Muscle of arm (tissue), 12 donors: ENCODE measurements around the gene GTF2H1. TPM values are rescaled to one million over a fixed set of nuclear protein-coding genes. Genes with fewer than 3 reads are reported as not detected.

Experiments used
- DNase-seq: peaks from one replicate; pipeline ENCODE4 v3.0.0-alpha.2; 2013
- polyA plus RNA-seq, 12 donors: library from polyadenylated mRNA; unstranded; fragments of 120-200 nt; gene quantifications; one replicate each; pipeline ENCODE4 v1.2.1, GENCODE V29; 2013; ENCODE audit not compliant: insufficient read length in 12 of 12

The GTF2H1 gene
- polyA plus RNA-seq, 12 donors = 29.2 to 57.3 (median 37.3) TPM; not detected in 1

DNA sequence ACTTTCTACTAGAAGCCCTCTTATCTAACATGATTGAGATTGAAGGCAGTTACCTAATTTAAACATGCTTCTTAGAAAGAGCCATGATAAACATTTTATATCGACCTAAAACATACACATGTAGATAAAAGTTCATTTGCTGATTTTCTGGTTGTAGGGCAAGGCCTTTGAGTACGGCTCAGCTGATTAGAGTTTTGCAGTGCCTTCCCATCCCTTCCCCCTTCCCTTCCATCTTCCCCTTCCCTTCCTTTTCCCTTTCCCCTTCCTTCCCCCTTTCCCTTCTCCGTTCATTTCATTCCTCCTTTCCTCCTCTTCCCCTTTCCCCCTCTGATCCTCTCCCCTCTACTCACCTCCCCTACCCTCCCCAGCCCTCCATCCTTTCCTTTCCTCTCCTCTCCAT lies 94.1 kb downstream of the GTF2H1 start:
- no peak for DNase-seq

Other genes with a start within 250 kb of the GTF2H1 start
- gene SAAL1, start 216.5 kb upstream of the GTF2H1 start, polyA plus RNA-seq = 10 to 100 TPM in 11 of 12 donors, not detected in 1; 10.2 to 23.7 (median 17.3) TPM
- gene MRGPRX3, start 190.0 kb upstream of the GTF2H1 start, polyA plus RNA-seq = not detected
- gene MRGPRX4, start 149.7 kb upstream of the GTF2H1 start, polyA plus RNA-seq = not detected
- gene SAA4, start 85.8 kb upstream of the GTF2H1 start, polyA plus RNA-seq = not detected
- gene SAA2, start 73.9 kb upstream of the GTF2H1 start, polyA plus RNA-seq = under 1 TPM in 3 of 12 donors, not detected in 9; 0.28 to 0.40 (median 0.32) TPM
- gene SAA1, start 56.3 kb upstream of the GTF2H1 start, polyA plus RNA-seq = not detected
- 10 to 100 TPM in 11 of 12 donors, not detected in 1; 11.3 to 18.1 (median 14.0) TPM for gene HPS5, start 427 bp upstream of the GTF2H1 start, polyA plus RNA-seq
- 100 to 1,000 TPM in 11 of 12 donors, not detected in 1; 605 to 842 (median 666) TPM for gene LDHA, start 72.0 kb downstream of the GTF2H1 start, polyA plus RNA-seq
- 1 to 10 TPM in 2 of 12 donors, under 1 TPM in 3, not detected in 7; 0.34 to 1.6 (median 0.77) TPM for gene LDHC, start 89.8 kb downstream of the GTF2H1 start, polyA plus RNA-seq
- under 1 TPM in 10 of 12 donors, not detected in 2; 0.06 to 0.94 (median 0.38) TPM for gene LDHAL6A, start 133.3 kb downstream of the GTF2H1 start, polyA plus RNA-seq
- gene TSG101, start 204.4 kb downstream of the GTF2H1 start, polyA plus RNA-seq = 100 to 1,000 TPM in 7 of 12 donors, 10 to 100 TPM in 4, not detected in 1; 89.4 to 131 (median 102) TPM